VCaP (cell line): ENCODE data around the gene MORC3.
"Not testable (repeated sequence)": the region's sequence is repeated elsewhere in the genome, so short reads cannot be mapped to it uniquely, and the experiment has no call there.

Experiments
- H3K27ac ChIP-seq: fragments of 450-650 bp; 2 replicates; pipeline ENCODE4 v1.5.1; 2017
- CTCF ChIP-seq: fragments of 450-650 bp; conservative IDR thresholded peaks from 2 replicates; pipeline ENCODE4 v1.5.1; 2017; ENCODE audit warnings: mild to moderate bottlenecking, moderate library complexity

MORC3 gene

GRCh38 chr21:36395353-36396111, 75.5 kb downstream of the MORC3 start:
- no peak overlapping the region for H3K27ac ChIP-seq
- TF ChIP-seq CTCF, result no peak

DNA sequence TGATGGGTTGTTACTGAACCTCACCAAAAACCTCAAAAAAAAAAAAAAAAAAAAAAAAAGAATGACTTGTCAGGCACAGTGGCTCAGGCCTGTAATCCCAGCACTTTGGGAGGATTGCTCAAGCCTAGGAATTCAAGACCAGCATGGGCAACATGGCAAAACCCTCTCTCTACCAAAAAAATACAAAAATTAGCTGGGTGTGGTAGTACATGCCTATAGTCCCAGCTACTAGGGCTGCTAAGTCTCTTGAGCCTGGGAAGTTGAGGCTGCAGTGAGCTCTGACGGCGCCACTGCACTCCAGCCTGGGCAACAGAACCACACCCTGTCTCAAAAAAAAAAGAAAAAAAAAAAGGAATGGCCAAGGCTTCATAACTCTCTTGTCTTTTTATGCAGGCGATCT, 76.3 kb downstream of the MORC3 start:
- no peak overlapping the region for H3K27ac ChIP-seq
- no peak for TF ChIP-seq CTCF

- TF ChIP-seq CTCF, result no peak
These were observed 77.0 kb downstream of the MORC3 start for GRCh38 chr21:36396971-36397370.

DNA sequence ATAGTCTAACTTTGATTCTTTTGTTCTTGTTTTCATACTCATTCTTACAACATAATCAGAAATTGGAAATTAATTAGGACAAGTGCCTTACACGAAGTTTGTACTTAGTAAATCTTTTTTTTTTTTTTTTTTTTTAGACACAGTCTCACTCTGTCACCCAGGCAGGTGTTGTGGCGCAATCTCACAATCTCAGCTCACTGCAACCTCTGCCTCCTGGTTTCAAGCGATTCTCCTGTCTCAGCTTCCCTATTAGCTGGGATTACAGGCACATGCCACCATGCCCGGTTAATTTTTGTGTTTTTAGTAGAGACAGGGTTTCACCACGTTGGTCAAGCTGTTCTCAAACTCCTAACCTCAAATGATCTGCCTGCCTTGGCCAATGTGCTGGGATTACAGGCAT, 77.6 kb downstream of the MORC3 start:
- no peak overlapping the region for H3K27ac ChIP-seq
- no peak for TF ChIP-seq CTCF

More at GRCh38 chr21:36396971-36397370, 77.0 kb downstream of the MORC3 start:
- H3K27ac ChIP-seq, result no peak overlapping the region

GRCh38 chr21:36399736-36400135, 79.7 kb downstream of the MORC3 start:
- not testable (repeated sequence) for H3K27ac ChIP-seq

- no peak overlapping the region for H3K27ac ChIP-seq
- TF ChIP-seq CTCF, result no peak
These were observed 80.7 kb downstream of the MORC3 start for GRCh38 chr21:36400719-36401118.

- no peak for TF ChIP-seq CTCF
- peak overlapping the region; percentile 62 for H3K27ac ChIP-seq
These were observed 82.3 kb downstream of the MORC3 start for GRCh38 chr21:36402339-36402738.

GRCh38 chr21:36403713-36404112, 83.7 kb downstream of the MORC3 start:
- no peak overlapping the region; the same call in 1 of the 2 replicates for H3K27ac ChIP-seq
- TF ChIP-seq CTCF, result no peak
